Neural cell (in vitro differentiated cells): ENCODE results near the gene MED13. TPM values are rescaled to one million over a fixed set of nuclear protein-coding genes. Genes with fewer than 3 reads are reported as not detected.

ENCODE experiments used
- H2AFZ ChIP-seq: fragments of 200-600, 300-800 bp; sonication (generic), shearing (Covaris generic); 2 replicates; pipeline ENCODE4 v1.6.0; 2014; ENCODE audit warnings: low read depth, mild to moderate bottlenecking, antibody characterized with exemption, low read length, moderate library complexity
- H3F3A ChIP-seq: fragments of 200-600 bp; shearing (Covaris generic); 2 replicates; pipeline ENCODE4 v1.6.1; 2016; ENCODE audit warnings: mild to moderate bottlenecking, moderate library complexity, mixed read lengths, antibody characterized with exemption, low read length; ENCODE audit not compliant: insufficient read depth, poor library complexity, severe bottlenecking
- H3K27ac ChIP-seq: fragments of 200-600, 300-800 bp; sonication (generic), shearing (Covaris generic); 2 replicates; pipeline ENCODE4 v1.5.1; 2014; ENCODE audit warnings: mild to moderate bottlenecking, low read length, moderate library complexity
- H3K27me3 ChIP-seq: fragments of 300-800, 200-600 bp; sonication (generic), shearing (Covaris generic); 2 replicates; pipeline ENCODE4 v1.6.0; 2014; ENCODE audit warnings: mild to moderate bottlenecking, low read depth, low read length, moderate library complexity; ENCODE audit not compliant: insufficient read depth
- H3K36me3 ChIP-seq: fragments of 300-800, 200-600 bp; sonication (generic), shearing (Covaris generic); 2 replicates; pipeline ENCODE4 v1.5.1; 2014; ENCODE audit warnings: mild to moderate bottlenecking, antibody characterized with exemption, low read length, moderate library complexity; ENCODE audit not compliant: insufficient read depth
- H3K4me2 ChIP-seq: fragments of 300-800, 200-600 bp; sonication (generic), shearing (Covaris generic); 2 replicates; pipeline ENCODE4 v1.6.0; 2014; ENCODE audit warnings: mild to moderate bottlenecking, low read length
- H3K4me3 ChIP-seq: fragments of 300-800, 200-600 bp; sonication (generic), shearing (Covaris generic); 2 replicates; pipeline ENCODE4 v1.5.1; 2014; ENCODE audit warnings: mild to moderate bottlenecking, low read length, moderate library complexity
- H3K79me2 ChIP-seq: fragments of 200-600 bp; shearing (Covaris generic); replicated peaks from 2 replicates; pipeline ENCODE4 v1.6.0; 2014; ENCODE audit warnings: mild to moderate bottlenecking, low read length, moderate library complexity; ENCODE audit not compliant: insufficient read depth
- H3K9ac ChIP-seq: fragments of 300-800, 200-600 bp; sonication (generic), shearing (Covaris generic); 2 replicates; pipeline ENCODE4 v1.6.1; 2016; ENCODE audit warnings: mild to moderate bottlenecking, low read length, mixed read lengths
- H3K9me2 ChIP-seq: fragments of 200-600 bp; shearing (Covaris generic); 2 replicates; pipeline ENCODE4 v1.6.1; 2016; ENCODE audit warnings: mild to moderate bottlenecking, low read length, mixed read lengths; ENCODE audit not compliant: insufficient read depth
- H3K9me3 ChIP-seq: fragments of 200-600, 300-800 bp; sonication (generic), shearing (Covaris generic); 2 replicates; pipeline ENCODE4 v1.6.1; 2016; ENCODE audit warnings: mild to moderate bottlenecking, mixed run types, low read length, moderate library complexity, mixed read lengths
- H4K20me1 ChIP-seq: fragments of 200-600 bp; shearing (Covaris generic); 2 replicates; pipeline ENCODE4 v1.6.1; 2016; ENCODE audit warnings: mild to moderate bottlenecking, mixed run types; ENCODE audit not compliant: insufficient read depth
- CTCF ChIP-seq: fragments of 450-650 bp; IDR thresholded peaks from 2 replicates; pipeline ENCODE4 v1.5.1; 2014; ENCODE audit warnings: antibody characterized with exemption, mild to moderate bottlenecking, moderate library complexity; ENCODE audit not compliant: poor library complexity, severe bottlenecking
- EP300 ChIP-seq: fragments of 450-650 bp; conservative IDR thresholded peaks from 2 replicates; pipeline ENCODE4 v1.6.1; 2014; ENCODE audit warnings: antibody characterized with exemption, mild to moderate bottlenecking, moderate library complexity; ENCODE audit not compliant: poor library complexity, severe bottlenecking
- EZH2 ChIP-seq: fragments of 200-600, 300-800 bp; shearing (Covaris generic), sonication (generic); IDR thresholded peaks from 2 replicates; pipeline ENCODE4 v1.6.1; 2014; ENCODE audit warnings: antibody characterized with exemption, low read length, borderline replicate concordance, mild to moderate bottlenecking; ENCODE audit not compliant: insufficient read depth, poor library complexity, severe bottlenecking
- MXI1 ChIP-seq: fragments of 450-650 bp; conservative IDR thresholded peaks from 2 replicates; pipeline ENCODE4 v1.6.1; 2014; ENCODE audit warnings: antibody characterized with exemption, mild to moderate bottlenecking; ENCODE audit not compliant: poor library complexity, severe bottlenecking
- POLR2AphosphoS5 ChIP-seq: IDR thresholded peaks from 2 replicates; pipeline ENCODE4 v1.6.1; 2012
- RAD21 ChIP-seq: fragments of 450-650 bp; conservative IDR thresholded peaks from 2 replicates; pipeline ENCODE4 v1.6.1; 2014; ENCODE audit warnings: antibody characterized with exemption, mild to moderate bottlenecking, moderate library complexity
- REST ChIP-seq: IDR thresholded peaks from 2 replicates; pipeline ENCODE4 v1.6.1; 2012; ENCODE audit warnings: borderline replicate concordance
- SMC3 ChIP-seq: fragments of 450-650 bp; conservative IDR thresholded peaks from 2 replicates; pipeline ENCODE4 v1.6.1; 2014; ENCODE audit warnings: antibody characterized with exemption, mild to moderate bottlenecking, moderate library complexity; ENCODE audit not compliant: poor library complexity
- TAF1 ChIP-seq: IDR thresholded peaks from 2 replicates; pipeline ENCODE4 v1.6.1; 2012; ENCODE audit warnings: low read depth
- polyA plus RNA-seq: library from polyadenylated mRNA; depleted of rRNA; stranded (reverse); fragments of >200 nt; gene quantifications from 2 replicates; pipeline ENCODE4 v1.2.3, GENCODE V29; 2014

Gene MED13
- polyA plus RNA-seq, 1 donor from 2014 or later, result 22.6 TPM

GRCh38 chr17:62045109-62045508 lies 20.0 kb downstream of the MED13 start:
- no peak overlapping the region for H3K9ac ChIP-seq
- H3F3A ChIP-seq, result no peaks in the 10 kb centered on the region
- H3K9me3 ChIP-seq, result no peaks in the 10 kb centered on the region
- H2AFZ ChIP-seq, result no peak overlapping the region
- no peaks in the 10 kb centered on the region for H3K9me2 ChIP-seq
- H3K27ac ChIP-seq, result no peak overlapping the region
- no peak overlapping the region for H3K4me3 ChIP-seq
- H3K79me2 ChIP-seq, result peaks cover 40% of the 10 kb centered on the region
- H4K20me1 ChIP-seq, result no peaks in the 10 kb centered on the region
- TF ChIP-seq SMC3 (no peak), EP300 (no peak), EZH2 (no peak), POLR2AphosphoS5 (no peak), CTCF (no peak), TAF1 (no peak), MXI1 (no peak), RAD21 (no peak), REST (no peak)
- H3K4me2 ChIP-seq, result no peak overlapping the region
- no peaks in the 10 kb centered on the region for H3K36me3 ChIP-seq
- no peaks in the 10 kb centered on the region for H3K27me3 ChIP-seq

- H3K27me3 ChIP-seq, result no peaks in the 10 kb centered on the region
- H3K9ac ChIP-seq, result no peak overlapping the region
- H3K9me3 ChIP-seq, result no peaks in the 10 kb centered on the region
- no peak overlapping the region for H3K4me2 ChIP-seq
- H3K36me3 ChIP-seq, result no peaks in the 10 kb centered on the region
- H3K9me2 ChIP-seq, result no peaks in the 10 kb centered on the region
- TF ChIP-seq POLR2AphosphoS5, result no peak
- TF ChIP-seq CTCF, result no peak
- TF ChIP-seq REST, result no peak
- TF ChIP-seq EP300, result no peak
- no peak for TF ChIP-seq EZH2
- no peak for TF ChIP-seq MXI1
- peaks cover 34% of the 10 kb centered on the region for H3K79me2 ChIP-seq
- H2AFZ ChIP-seq, result no peak overlapping the region
- no peaks in the 10 kb centered on the region for H3F3A ChIP-seq
- H4K20me1 ChIP-seq, result no peaks in the 10 kb centered on the region
- H3K27ac ChIP-seq, result no peak overlapping the region
- no peak overlapping the region for H3K4me3 ChIP-seq
These were observed 21.5 kb downstream of the MED13 start for GRCh38 chr17:62043602-62044001.
